Hematopoietic multipotent progenitor cell (in vitro differentiated cells): ENCODE data around the gene MEI1. TPM values are rescaled to one million over a fixed set of nuclear protein-coding genes. Genes with fewer than 3 reads are reported as not detected.
"Not testable (repeated sequence)": the region's sequence is repeated elsewhere in the genome, so short reads cannot be mapped to it uniquely, and the experiment has no call there.

ENCODE experiments used
- DNase-seq, 3 donors: peaks; one replicate each; pipeline ENCODE4 v3.0.0-alpha.2; 2011 to 2015; ENCODE audit warnings: low read depth in 2 of 3, low spot score in 2 of 3
- small RNA-seq: library from RNA; depleted of rRNA; stranded (forward); fragments of <200 nt; gene quantifications from one replicate; pipeline ENCODE3, GENCODE V24; 2012
- total RNA-seq: library from RNA; depleted of rRNA; stranded (reverse); fragments of >200 nt; gene quantifications from one replicate; pipeline ENCODE4 v1.2.3, GENCODE V29; 2012

MEI1 gene
- total RNA-seq, 1 donor: 16.2 TPM

DNA sequence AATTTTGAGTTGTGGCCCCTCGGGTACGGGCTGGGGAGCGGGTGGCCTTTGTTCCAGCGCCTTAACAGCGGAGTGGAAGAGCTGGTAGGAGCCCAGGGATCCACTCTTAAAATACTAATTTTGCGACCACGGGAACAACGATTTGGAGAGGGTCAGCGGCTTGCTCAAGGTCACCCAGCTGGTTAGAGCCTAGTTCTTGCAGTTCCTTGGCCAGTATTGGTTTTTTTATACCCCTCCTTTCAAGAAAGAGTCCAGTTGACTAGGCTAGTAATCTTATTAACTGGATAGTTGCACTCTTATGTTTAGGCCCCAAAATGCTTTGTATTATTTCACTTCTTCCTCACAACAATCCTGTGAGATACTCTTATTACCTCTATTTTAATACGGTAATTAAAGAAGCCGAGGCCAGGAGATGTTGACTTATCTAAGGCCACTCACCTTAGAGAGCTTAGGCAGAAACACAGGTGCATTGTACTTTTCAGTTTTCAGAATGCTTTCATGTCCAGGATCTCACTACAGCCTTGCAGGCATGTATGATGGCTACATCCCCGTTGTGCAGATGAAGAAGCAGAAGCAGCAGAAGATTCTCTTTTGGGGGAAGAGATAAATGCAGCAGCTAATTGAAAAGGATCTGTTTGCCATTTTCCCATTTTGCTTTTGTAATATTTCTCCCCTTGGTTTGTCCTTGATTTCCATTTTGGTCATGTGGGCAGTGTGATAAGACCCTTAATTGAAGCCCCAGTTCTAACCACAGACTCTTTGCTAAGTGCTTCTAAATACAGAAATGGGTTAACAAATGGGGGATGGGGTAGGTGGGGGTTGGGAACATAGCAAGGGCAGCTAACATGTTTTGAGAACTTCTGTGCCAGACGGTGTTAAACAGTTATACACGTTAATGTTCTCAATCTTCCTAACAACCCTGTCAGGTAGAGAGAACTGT lies 135.0 kb downstream of the MEI1 start:
- DNase-seq: no peak

- DNase-seq: not testable (repeated sequence)
Measured at GRCh38 chr22:41835462-41835861, 136.2 kb downstream of the MEI1 start.

GRCh38 chr22:41836551-41836950 lies 137.2 kb downstream of the MEI1 start:
- DNase-seq: no peak

DNA sequence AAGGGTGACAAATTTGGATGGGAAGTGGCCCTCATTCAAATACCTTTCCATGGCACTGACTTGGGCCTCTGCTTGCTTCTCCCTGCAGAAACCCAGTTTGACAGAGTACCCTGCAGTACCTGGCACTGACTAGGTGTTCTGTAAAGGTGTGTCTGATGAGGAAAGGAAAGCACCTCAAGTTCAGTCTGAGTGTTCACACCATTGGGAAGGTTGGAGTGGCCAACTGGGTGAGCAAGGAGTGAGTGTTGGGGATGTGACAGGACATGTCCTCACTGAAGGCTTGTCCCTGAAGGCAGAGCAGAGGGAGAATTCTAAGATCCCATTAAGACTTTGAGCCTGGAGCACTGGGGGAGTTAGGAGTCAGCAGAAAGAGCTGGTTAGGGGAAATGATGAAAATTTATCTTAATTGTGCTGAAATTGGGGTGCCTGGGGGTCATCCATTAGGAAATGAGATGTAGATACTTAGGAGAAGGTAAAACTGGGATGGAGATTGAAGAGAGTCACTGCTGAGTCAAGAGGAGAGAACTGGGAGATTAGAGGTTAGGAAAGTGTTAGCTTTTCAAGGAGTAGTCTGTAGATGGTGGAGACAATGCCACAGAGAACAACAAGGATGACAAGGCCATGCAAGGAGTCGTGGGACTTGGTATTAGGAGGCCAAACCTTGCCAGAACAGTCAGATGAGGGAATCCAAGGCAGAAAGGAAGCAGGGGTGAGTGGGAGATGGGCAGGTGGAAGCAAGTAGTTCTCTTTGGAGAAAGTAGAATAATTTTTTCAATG lies 139.7 kb downstream of the MEI1 start:
- DNase-seq: no peak

GRCh38 chr22:41840216-41840615 lies 140.9 kb downstream of the MEI1 start:
- DNase-seq: no peak

GRCh38 chr22:41841085-41841712 lies 141.9 kb downstream of the MEI1 start:
- DNase-seq: no peak

DNA sequence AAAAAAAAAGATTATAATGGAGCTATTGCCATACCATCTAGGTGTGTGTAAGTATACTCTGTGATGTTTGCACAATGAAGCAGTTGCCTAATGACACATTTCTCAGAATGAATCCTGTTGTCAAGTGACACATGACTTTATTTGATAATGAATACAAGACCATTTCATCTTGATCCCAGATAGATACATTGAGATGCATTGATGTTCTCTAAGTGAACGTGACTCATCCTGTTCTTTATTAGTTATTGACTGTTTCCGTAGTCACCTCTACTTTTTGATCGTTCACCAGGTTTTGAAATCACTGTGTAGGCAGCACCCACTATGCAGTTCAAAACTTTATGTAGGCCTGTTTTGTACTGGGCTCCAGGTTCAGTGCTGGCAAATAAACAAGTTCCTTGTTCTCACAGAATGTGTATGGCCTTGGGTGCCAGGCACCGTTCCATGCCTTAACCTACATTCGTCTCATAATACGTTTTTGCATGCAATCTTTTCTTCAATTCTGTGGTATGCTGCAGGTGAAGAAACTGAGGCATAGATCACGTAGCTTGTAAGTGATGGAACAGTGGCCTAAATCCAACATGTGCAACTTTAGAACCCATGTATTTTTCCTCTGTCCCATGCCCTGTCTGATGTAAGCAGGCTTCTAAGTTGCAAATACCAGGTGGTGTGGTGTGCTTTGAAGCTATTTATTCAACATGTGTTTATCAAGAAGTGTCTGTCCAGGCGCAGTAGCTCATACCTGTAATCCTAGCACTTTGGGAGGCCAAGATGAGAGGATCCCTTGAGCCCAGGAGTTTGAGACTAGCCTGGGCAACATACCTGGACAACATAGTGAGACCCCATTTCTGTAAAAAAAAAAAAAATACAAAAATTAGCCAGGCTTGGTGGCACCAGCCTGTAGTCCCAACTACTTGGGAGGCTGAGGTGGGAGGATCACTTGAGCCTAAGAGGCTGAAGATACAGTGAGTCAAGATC lies 144.0 kb downstream of the MEI1 start:
- no peak for DNase-seq

DNA sequence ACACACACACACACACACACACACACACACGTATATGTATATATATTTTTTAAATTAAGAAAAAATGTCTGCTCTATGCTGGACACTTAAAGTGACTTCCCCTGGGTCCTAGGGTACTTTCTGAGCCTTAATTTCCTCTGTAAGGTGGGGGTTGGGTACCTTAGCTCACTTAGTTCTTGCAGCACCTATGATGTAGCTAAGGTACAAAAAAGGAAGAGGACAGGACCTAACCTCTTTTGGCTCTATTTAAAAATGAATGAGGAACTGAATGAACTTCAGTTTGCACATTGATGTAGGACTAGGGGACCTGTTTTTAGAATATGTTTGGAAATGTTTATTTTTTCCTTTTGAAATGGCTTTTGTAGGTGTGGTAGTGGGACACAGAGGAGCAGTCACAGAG lies 144.7 kb downstream of the MEI1 start:
- DNase-seq: no peak

- no peak for DNase-seq
Measured at GRCh38 chr22:41844513-41844912, 145.2 kb downstream of the MEI1 start.

DNA sequence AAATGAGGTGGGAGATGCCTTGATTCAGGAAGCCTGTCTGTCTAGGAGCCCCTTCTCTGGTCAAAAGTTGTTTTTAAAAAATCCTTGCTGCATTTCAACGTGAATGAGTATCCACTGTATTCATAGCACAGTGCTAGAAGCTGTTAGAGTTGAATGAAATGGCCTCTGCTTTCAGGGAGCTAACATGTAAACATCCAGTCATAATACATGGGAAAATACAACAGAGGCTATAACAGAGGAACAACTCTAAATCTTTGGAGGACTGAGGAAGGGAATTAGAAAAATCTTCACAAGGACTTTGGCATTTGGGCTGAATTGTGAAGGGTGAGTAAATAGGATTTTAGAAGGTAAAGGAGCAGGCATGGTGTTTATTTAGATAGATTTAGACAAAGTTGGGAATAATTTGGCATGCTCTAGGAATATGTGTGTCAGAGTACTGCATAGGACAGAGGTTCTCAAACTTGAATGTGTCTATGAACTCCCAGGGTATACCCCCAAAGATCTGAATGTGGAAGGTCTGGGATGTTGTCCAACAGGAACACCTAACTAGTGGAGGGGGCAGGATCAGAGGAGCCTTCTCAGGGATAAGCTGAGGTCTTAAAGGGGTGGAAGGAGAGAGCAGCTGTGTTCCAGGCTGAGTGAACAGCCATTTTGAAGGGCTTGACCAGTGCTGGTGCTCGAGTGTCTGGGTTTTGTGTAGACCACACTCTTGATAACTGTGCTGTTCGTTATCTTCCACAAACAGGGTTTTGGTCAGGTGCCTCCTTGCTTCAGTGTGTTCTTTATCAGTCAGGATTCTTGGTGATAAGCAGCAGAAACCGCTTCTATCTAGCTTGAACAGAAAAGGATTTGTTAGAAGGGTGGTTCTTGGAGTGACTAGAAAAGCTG lies 146.3 kb downstream of the MEI1 start:
- peak in 2 of 3 donors; percentile 20 to 32 for DNase-seq

DNA sequence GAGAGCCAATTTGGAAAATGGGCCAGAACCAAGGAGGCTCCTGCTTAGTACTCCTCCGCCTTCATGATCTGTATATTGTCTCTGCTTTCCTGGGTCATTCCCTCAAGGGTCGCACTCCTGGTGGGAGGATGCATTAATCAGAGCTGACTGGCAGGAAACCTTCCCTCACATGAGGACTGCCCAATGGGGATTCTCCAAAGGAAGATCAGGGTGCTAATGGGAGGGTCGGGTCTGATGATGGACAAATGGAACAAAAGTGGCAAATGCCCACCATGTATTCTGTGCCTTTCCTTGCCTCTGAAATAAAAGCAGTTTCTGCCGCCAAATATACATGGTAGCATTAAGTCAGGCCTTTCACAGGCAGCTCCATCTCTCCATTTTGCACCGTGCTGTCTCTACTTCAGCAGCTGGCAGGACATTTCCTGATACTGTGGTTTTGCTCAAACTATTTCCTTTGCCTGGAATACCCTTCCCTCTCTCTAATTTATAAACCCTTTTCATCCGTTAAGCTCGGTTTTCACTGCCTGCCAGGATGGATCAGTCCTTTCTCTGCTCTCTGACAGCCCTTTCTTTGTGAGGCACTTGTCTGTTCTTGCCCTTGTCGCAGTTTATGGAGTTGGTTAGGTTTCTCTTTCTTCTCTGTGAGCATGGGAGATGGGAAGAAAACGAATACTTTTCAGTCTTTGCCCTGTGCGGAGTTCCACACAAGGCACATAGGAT lies 147.1 kb downstream of the MEI1 start:
- DNase-seq: no peak

- DNase-seq: no peak
Measured at GRCh38 chr22:41847300-41847699, 148.0 kb downstream of the MEI1 start.

GRCh38 chr22:41848468-41848867 lies 149.2 kb downstream of the MEI1 start:
- peak in 1 of 3 donors; percentile 48 for DNase-seq

Small RNA genes within 50 kb of the gene (small RNA-seq; reads per million reads assigned to genes)
- gene HMGN2P10: not detected
- not detected for gene RF00019
- not detected for gene RNU6-476P
- not detected for gene RNU6ATAC22P

Other genes with a start within 250 kb of the MEI1 start
- 34.5 TPM for gene PHF5A, start 230.8 kb upstream of the MEI1 start, total RNA-seq
- gene ACO2, start 230.4 kb upstream of the MEI1 start, total RNA-seq: 99.1 TPM
- gene POLR3H, start 155.0 kb upstream of the MEI1 start, total RNA-seq: 21.5 TPM
- not detected for gene CSDC2, start 138.5 kb upstream of the MEI1 start, total RNA-seq
- gene PMM1, start 109.7 kb upstream of the MEI1 start, total RNA-seq: 2.7 TPM
- gene DESI1, start 78.5 kb upstream of the MEI1 start, total RNA-seq: 6.7 TPM
- 117 TPM for gene XRCC6, start 78.2 kb upstream of the MEI1 start, total RNA-seq
- 127 TPM for gene SNU13, start 10.6 kb upstream of the MEI1 start, total RNA-seq
- 15.9 TPM for gene CCDC134, start 101.2 kb downstream of the MEI1 start, total RNA-seq
- 95.9 TPM for gene SREBF2, start 133.6 kb downstream of the MEI1 start, total RNA-seq
- gene SHISA8, start 215.6 kb downstream of the MEI1 start, total RNA-seq: under 0.01 TPM
- gene TNFRSF13C, start 227.3 kb downstream of the MEI1 start, total RNA-seq: 1.1 TPM
- gene CENPM, start 247.6 kb downstream of the MEI1 start, total RNA-seq: 19.9 TPM